GOT3 (cell line): ENCODE results near the gene P2RX6.
"Not testable (repeated sequence)": the region's sequence is repeated elsewhere in the genome, so short reads cannot be mapped to it uniquely, and the experiment has no call there.

ENCODE experiments used
- DNase-seq: peaks from one replicate; lab custom pipeline; 2025; ENCODE audit warnings: mixed read lengths; lab: John Stamatoyannopoulos, UW

P2RX6 gene

GRCh38 chr22:21014726-21015465 is at the start of gene P2RX6:
TSS of gene P2RX6 (plus strand) at chr22:21015165. CDS start at chr22:21015175, 10 bp downstream.
- peak; percentile 17 for DNase-seq

GRCh38 chr22:20965888-20966855 is 48.8 kb upstream of the P2RX6 start:
- DNase-seq = no peak

DNA sequence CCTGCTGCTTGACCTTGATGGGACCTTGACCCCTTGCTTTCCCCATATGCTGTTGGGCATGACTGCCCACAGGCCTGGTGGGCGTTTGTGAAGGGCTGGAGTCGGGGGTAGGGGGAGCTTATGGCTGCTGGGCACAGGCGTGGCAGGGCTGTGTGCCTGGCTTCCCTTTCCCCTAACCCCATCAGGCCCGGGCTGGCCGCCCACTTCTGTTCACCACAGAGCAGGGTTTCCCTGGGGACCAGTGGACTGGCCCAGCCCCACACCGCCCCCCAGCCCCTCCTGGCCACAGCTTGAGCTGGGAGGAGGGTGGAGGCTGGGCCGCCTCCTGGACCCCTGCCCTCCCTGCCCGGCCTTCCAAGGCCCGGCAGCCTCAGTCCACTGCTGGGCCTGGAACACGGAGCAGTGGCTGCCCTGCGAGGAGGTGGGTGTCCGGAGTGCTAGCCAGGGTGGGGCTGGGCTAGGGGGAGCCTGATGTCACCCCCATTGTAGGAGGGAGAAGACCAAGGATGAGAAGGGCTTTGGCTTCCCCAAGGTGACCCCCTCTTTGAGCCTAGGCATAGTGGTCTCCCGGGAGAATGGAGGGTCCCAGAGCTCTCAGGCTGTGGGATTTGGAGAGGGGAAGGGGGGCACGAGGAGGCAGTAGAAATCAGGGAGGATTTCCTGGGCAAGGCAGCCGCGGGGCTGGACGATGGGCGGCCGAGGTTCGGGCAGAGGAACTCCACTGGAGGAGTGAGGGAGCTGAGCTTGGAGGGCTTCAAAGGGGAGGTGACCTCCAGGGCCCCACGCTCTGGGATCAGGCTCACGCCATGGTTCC is 47.9 kb upstream of the P2RX6 start, which contains the start of gene AIFM3:
Gene AIFM3, plus strand, starts transcription at position 373 of the 814 bp plus-strand sequence. CDS start 690 bp downstream, outside the sequence.
- no peak for DNase-seq

DNA sequence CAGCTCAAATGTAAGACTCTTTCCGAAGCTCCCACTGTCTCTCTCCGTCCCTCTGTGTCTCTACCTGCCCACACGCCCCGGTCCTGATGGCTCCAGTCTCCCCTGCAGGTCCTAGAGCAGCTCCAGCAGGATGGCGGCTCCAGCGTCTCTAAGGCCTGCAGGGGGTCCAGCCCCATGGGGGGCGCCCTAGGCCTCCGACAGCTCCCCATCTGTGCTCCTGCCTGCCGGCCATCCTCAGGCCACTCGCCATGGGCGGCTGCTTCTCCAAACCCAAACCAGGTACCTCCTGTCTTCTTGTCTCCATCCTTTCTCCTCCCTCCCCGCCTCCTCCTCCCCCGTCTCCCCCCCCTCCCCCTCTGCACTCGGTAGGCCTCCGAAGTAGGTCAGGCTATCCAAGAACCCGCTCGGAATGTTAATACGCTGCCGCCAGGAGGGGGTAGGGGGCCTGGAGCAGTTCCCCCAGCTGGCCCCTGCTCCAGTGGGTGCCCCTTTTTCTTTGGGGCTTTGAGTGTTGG is 47.2 kb upstream of the P2RX6 start:
- no peak for DNase-seq

- no peak for DNase-seq
Measured at GRCh38 chr22:20968281-20968977, 46.5 kb upstream of the P2RX6 start.

DNA sequence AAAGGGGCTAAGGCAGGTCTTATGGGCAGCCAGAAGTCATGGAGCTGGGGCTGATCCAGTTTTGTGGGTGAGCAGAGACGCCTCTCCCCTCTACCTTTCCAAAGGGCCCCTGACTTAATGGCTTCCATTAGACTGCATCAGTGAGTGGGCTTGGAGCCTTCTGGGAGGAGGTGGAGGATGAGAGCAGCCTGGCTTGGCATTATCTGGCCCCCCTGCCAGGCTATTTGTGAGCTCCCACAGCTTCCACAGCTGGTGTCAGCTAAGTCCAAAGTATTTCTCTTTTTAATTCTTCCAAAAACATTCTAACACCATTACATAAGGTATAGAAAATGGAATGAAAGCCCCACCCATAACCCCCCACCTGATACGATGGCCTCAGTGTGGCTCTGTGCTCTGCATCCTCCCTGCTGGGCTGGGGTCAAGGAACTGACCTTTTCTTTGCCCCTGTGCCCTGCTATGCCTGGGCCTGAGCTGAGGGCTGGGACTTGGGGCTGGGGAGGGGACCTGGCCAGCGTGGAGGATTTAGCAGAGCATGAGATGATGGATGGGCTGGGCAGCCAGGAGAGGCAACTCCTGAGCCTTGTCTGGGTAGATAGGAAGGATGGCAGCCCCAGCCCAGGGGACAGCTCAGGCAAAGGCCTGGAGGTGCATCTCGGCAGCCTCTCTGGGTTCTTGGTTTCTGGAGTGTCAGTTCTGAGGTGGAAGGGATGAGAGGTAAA is 43.9 kb upstream of the P2RX6 start:
- DNase-seq = no peak

- not testable (repeated sequence) for DNase-seq
Measured at GRCh38 chr22:20972014-20972694, 42.8 kb upstream of the P2RX6 start.

GRCh38 chr22:20972933-20973577 is 41.9 kb upstream of the P2RX6 start:
- no peak for DNase-seq

DNA sequence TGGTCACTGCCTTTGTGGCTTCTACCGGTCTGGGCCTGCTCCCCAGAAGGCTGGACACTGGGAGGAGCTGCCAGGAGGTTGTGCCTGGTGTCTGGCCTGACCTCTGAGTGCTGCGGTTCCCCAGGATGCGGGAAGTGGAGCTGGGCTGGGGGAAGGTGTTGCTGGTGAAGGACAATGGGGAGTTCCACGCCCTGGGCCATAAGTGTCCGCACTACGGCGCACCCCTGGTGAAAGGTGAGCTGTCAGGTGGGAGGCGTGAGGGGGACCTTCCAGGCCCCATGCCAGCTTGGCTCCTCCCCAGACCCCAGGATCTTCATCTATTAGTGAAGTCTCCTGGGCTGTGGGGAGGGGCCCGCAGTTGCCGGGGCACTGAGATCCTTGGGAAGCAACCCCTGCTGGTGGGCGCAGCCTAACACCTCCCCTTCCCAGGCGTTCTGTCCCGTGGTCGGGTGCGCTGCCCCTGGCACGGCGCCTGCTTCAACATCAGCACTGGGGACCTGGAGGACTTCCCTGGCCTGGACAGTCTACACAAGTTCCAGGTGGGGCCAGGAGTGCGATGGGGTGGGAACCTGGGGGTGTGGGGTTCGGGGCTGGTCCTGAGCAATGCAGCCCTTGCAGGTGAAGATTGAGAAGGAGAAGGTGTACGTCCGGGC is 41.2 kb upstream of the P2RX6 start:
- no peak for DNase-seq

GRCh38 chr22:20974336-20974955 is 40.5 kb upstream of the P2RX6 start:
- DNase-seq = no peak

DNA sequence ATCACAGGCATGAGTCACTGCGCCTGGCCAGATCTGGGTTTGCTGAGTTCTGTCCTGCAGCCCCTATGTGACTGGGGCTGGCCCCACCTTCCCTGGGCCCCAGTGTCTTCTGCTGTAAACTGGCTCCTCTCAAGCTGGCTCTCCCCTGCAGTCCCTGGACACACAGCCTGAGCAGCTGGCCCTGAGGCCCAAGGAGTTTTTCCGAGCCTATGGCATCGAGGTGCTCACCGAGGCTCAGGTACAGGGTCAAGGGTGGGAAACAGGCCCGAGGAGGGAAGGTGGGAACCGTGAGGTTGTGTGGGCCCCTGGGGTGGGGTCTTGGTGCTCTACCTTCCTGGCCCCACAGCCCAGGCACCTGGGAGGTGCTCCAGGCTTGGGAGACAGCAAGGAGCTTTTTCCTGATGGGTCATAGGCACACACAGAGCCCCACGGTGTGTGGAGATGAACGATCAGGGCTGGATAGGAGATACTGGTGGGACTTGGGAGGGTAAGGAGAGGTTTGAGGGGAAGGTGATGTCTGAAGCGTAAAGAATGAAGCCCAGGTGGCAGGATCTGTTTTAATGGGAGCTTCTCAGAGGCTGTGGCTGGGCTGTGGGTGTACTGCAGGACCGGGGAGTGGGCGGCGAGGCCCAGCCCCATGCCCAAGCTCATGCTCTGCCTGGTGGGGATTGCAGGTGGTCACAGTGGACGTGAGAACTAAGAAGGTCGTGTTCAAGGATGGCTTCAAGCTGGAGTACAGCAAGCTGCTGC is 39.2 kb upstream of the P2RX6 start:
- no peak for DNase-seq

- no peak for DNase-seq
Measured at GRCh38 chr22:20976291-20976877, 38.6 kb upstream of the P2RX6 start.

GRCh38 chr22:20977019-20977418 is 37.9 kb upstream of the P2RX6 start:
- no peak for DNase-seq

DNA sequence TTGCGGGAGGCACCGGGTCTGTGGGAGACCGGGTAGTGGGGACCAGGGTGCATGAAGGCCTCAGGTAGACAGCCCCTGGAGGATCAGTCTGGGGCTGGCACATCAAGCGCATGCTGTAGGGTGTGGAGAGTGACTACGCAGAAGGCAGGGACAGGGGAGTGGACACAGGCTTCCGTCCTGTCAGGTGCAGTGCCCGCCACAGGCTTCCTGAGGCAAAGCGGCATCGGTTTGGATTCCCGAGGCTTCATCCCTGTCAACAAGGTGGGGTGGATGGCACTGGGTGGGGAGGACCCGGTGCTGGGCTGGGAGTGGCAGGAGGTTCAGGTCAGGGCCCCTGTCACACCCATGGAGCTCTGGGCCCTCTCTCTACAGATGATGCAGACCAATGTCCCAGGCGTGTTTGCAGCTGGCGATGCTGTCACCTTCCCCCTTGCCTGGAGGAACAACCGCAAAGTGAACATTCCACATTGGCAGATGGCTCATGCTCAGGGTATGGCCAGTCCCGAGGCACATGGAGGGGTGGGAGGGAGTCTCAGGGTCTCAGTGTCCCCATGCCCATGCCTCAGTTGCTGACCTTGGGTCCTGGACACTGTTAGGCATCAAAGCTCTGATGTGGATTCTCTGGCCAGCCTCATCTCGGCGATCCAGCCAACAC is 37.3 kb upstream of the P2RX6 start:
- DNase-seq = no peak

DNA sequence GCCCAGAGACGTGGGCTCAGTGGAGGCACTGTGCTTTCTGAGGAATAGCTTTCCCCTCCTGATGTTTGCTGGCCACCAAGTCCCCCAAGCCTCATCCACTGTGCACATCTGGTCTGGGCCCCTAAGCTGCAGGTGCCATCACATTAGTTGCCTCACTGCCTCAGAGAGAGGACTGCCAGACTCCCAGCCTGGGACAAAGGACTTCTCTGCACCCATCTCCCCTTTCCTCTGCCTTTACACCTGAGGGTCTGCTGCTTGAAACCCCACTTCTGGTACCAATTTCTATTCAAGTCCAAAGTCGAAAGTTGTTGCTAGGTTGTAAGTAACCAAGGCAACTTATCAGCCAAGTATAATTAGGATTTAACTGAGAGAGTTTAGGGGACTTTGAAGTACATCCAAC is 36.5 kb upstream of the P2RX6 start:
- no peak for DNase-seq

GRCh38 chr22:20979243-20979809 is 35.6 kb upstream of the P2RX6 start:
- no peak for DNase-seq
